ENCODE results near the gene LLGL2.
A peak's percentile ranks its signal among the peaks of the same experiment; 100 is the strongest.
"Not testable (repeated sequence)": the region's sequence is repeated elsewhere in the genome, so short reads cannot be mapped to it uniquely, and the experiment has no call there.

The LLGL2 gene

GRCh38 chr17:75574404-75575036 is 49.0 kb downstream of the LLGL2 start:
- Histone ChIP-seq H3K27ac (ENCODE audit: poor library complexity, severe bottlenecking) (no peak overlapping the region), H3K4me3 (ENCODE audit: severe bottlenecking) (no peak overlapping the region), H3K9me3 (ENCODE audit: severe bottlenecking) (no peaks in the 10 kb centered on the region), H3K4me1 (ENCODE audit: insufficient read depth, poor library complexity, severe bottlenecking) (no peaks in the 10 kb centered on the region), H3K27me3 (ENCODE audit: insufficient read depth, poor library complexity, severe bottlenecking) (no peaks in the 10 kb centered on the region), H3K36me3 (ENCODE audit: low read depth) (no peaks in the 10 kb centered on the region)
- DNase-seq (ENCODE audit: low spot score) (no peak), ATAC-seq (ENCODE audit: low read depth) (no peak)
- no peak for TF ChIP-seq CTCF (IDR thresholded peaks at IDR 0.05; ENCODE audit: poor library complexity, severe bottlenecking)

GRCh38 chr17:75575197-75575596 is 49.7 kb downstream of the LLGL2 start:
- TF ChIP-seq CTCF (IDR thresholded peaks at IDR 0.05; ENCODE audit: poor library complexity, severe bottlenecking): no peak
- Histone ChIP-seq H3K4me3 (ENCODE audit: severe bottlenecking) (no peak overlapping the region), H3K4me1 (ENCODE audit: insufficient read depth, poor library complexity, severe bottlenecking) (no peaks in the 10 kb centered on the region), H3K27ac (ENCODE audit: poor library complexity, severe bottlenecking) (no peak overlapping the region), H3K36me3 (ENCODE audit: low read depth) (no peaks in the 10 kb centered on the region), H3K27me3 (ENCODE audit: insufficient read depth, poor library complexity, severe bottlenecking) (no peaks in the 10 kb centered on the region), H3K9me3 (ENCODE audit: severe bottlenecking) (no peaks in the 10 kb centered on the region)
- ATAC-seq (ENCODE audit: low read depth): no peak
- no peak for DNase-seq (ENCODE audit: low spot score)

- Histone ChIP-seq H3K4me1 (ENCODE audit: insufficient read depth, poor library complexity, severe bottlenecking) (no peaks in the 10 kb centered on the region), H3K27me3 (ENCODE audit: insufficient read depth, poor library complexity, severe bottlenecking) (no peaks in the 10 kb centered on the region), H3K4me3 (ENCODE audit: severe bottlenecking) (no peak overlapping the region), H3K36me3 (ENCODE audit: low read depth) (no peaks in the 10 kb centered on the region), H3K9me3 (ENCODE audit: severe bottlenecking) (no peaks in the 10 kb centered on the region), H3K27ac (ENCODE audit: poor library complexity, severe bottlenecking) (no peak overlapping the region)
- DNase-seq (ENCODE audit: low spot score): no peak
- ATAC-seq (ENCODE audit: low read depth): no peak
- no peak for TF ChIP-seq CTCF (IDR thresholded peaks at IDR 0.05; ENCODE audit: poor library complexity, severe bottlenecking)
Observed at GRCh38 chr17:75575728-75576127, 50.2 kb downstream of the LLGL2 start.

- H3K27ac ChIP-seq (ENCODE audit: poor library complexity, severe bottlenecking): no peak overlapping the region
- no peak for DNase-seq (ENCODE audit: low spot score)
- ATAC-seq (ENCODE audit: low read depth): no peak
- H3K4me1 ChIP-seq (ENCODE audit: insufficient read depth, poor library complexity, severe bottlenecking): no peaks in the 10 kb centered on the region
- H3K9me3 ChIP-seq (ENCODE audit: severe bottlenecking): no peaks in the 10 kb centered on the region
- H3K4me3 ChIP-seq (ENCODE audit: severe bottlenecking): no peak overlapping the region
- H3K27me3 ChIP-seq (ENCODE audit: insufficient read depth, poor library complexity, severe bottlenecking): no peaks in the 10 kb centered on the region
- no peaks in the 10 kb centered on the region for H3K36me3 ChIP-seq (ENCODE audit: low read depth)
- no peak for TF ChIP-seq CTCF (IDR thresholded peaks at IDR 0.05; ENCODE audit: poor library complexity, severe bottlenecking)
Observed at GRCh38 chr17:75576661-75577060, 51.2 kb downstream of the LLGL2 start.

GRCh38 chr17:75581121-75581725 is 55.7 kb downstream of the LLGL2 start:
- H3K4me3 ChIP-seq (ENCODE audit: severe bottlenecking); ATAC-seq (ENCODE audit: low read depth); H3K36me3 ChIP-seq (ENCODE audit: low read depth); H3K27ac ChIP-seq (ENCODE audit: poor library complexity, severe bottlenecking); H3K27me3 ChIP-seq (ENCODE audit: insufficient read depth, poor library complexity, severe bottlenecking); H3K4me1 ChIP-seq (ENCODE audit: insufficient read depth, poor library complexity, severe bottlenecking); H3K9me3 ChIP-seq (ENCODE audit: severe bottlenecking): not testable (repeated sequence)
- DNase-seq (ENCODE audit: low spot score): peak; percentile 26

GRCh38 chr17:75583197-75583596 is 57.7 kb downstream of the LLGL2 start:
- H3K27me3 ChIP-seq (ENCODE audit: insufficient read depth, poor library complexity, severe bottlenecking); ATAC-seq (ENCODE audit: low read depth); H3K36me3 ChIP-seq (ENCODE audit: low read depth); H3K9me3 ChIP-seq (ENCODE audit: severe bottlenecking); H3K4me1 ChIP-seq (ENCODE audit: insufficient read depth, poor library complexity, severe bottlenecking); DNase-seq (ENCODE audit: low spot score); H3K27ac ChIP-seq (ENCODE audit: poor library complexity, severe bottlenecking); H3K4me3 ChIP-seq (ENCODE audit: severe bottlenecking): not testable (repeated sequence)

Measured in RWPE2 (cell line).